PC-3 (cell line): Measurements from ENCODE around the gene FOXL3. TPM values are rescaled to one million over a fixed set of nuclear protein-coding genes. Genes with fewer than 3 reads are reported as not detected.

ENCODE experiments used
- ATAC-seq: fragments of 200-7000 bp; cut with Tn5 transposase; 2 replicates; pipeline ENCODE4 v1.9.1; 2020; ENCODE audit warnings: mild to moderate bottlenecking, moderate library complexity
- BruUV-seq: library from RNA; stranded (reverse); fragments of 400-500 nt; replicated peaks from 2 replicates; lab custom pipeline; 2021; lab: Mats Ljungman, UMichigan
- CTCF ChIA-PET: fragments of 300-600 bp; sonication (Branson Sonifier 250); formaldehyde crosslinking; loops from one replicate; lab custom pipeline; 2022; ENCODE audit warnings: antibody characterized with exemption; lab: Charles Lee
- POLR2A ChIA-PET: fragments of 300-600 bp; sonication (Branson Sonifier 250); formaldehyde crosslinking; loops from one replicate; lab custom pipeline; 2022; ENCODE audit warnings: antibody characterized with exemption; ENCODE audit not compliant: unreplicated experiment; lab: Charles Lee
- DNase-seq: peaks from one replicate; pipeline ENCODE4 v3.0.0-alpha.2; 2015
- H2AFZ ChIP-seq: fragments of 300-600 bp; sonication (generic); 2 replicates; pipeline ENCODE4 v1.6.0; 2016; ENCODE audit warnings: antibody characterized with exemption, low read length
- H3F3A ChIP-seq: fragments of 300-600 bp; sonication (generic); one replicate; pipeline ENCODE4 v1.6.0; 2017; ENCODE audit warnings: antibody characterized with exemption, low read length, control low read depth, mild to moderate bottlenecking; ENCODE audit not compliant: unreplicated experiment
- H3K27ac ChIP-seq: fragments of 300-600 bp; sonication (generic); 2 replicates; pipeline ENCODE4 v1.5.1; 2016; ENCODE audit warnings: mild to moderate bottlenecking, low read length
- H3K27me3 ChIP-seq: fragments of 300-600 bp; sonication (generic); 2 replicates; pipeline ENCODE4 v1.6.1; 2016; ENCODE audit warnings: low read length, mixed read lengths
- H3K36me3 ChIP-seq: fragments of 300-600 bp; sonication (generic); 2 replicates; pipeline ENCODE4 v1.6.1; 2016; ENCODE audit warnings: low read depth, mixed run types, low read length, mixed read lengths
- H3K4me1 ChIP-seq: fragments of 300-600 bp; sonication (generic); 2 replicates; pipeline ENCODE4 v1.5.1; 2016; ENCODE audit warnings: low read length; ENCODE audit not compliant: insufficient read depth
- H3K4me2 ChIP-seq: fragments of 300-600 bp; sonication (generic); 2 replicates; pipeline ENCODE4 v1.6.0; 2016; ENCODE audit warnings: low read length
- H3K4me3 ChIP-seq: fragments of 300-600 bp; sonication (generic); 2 replicates; pipeline ENCODE4 v1.5.1; 2016; ENCODE audit warnings: mild to moderate bottlenecking, low read length, mixed read lengths
- H3K79me2 ChIP-seq: fragments of 300-600 bp; sonication (generic); 2 replicates; pipeline ENCODE4 v1.6.1; 2017; ENCODE audit warnings: low read length, mixed read lengths
- H3K9ac ChIP-seq: fragments of 300-600 bp; sonication (generic); 2 replicates; pipeline ENCODE4 v1.6.0; 2016; ENCODE audit warnings: mild to moderate bottlenecking, low read length
- H3K9me2 ChIP-seq: fragments of 300-600 bp; sonication (generic); replicated peaks from 2 replicates; pipeline ENCODE4 v1.6.1; 2016; ENCODE audit warnings: mixed run types, low read length, mixed read lengths
- H3K9me3 ChIP-seq: fragments of 300-600 bp; sonication (generic); 2 replicates; pipeline ENCODE4 v1.6.1; 2016; ENCODE audit warnings: low read length, mixed read lengths
- H4K20me1 ChIP-seq: fragments of 300-600 bp; sonication (generic); 2 replicates; pipeline ENCODE4 v1.6.1; 2016; ENCODE audit warnings: low read length, mixed read lengths
- EZH2 ChIP-seq: fragments of 300-600 bp; sonication (generic); IDR thresholded peaks from one replicate; pipeline ENCODE4 v1.6.1; 2017; ENCODE audit warnings: antibody characterized with exemption, mild to moderate bottlenecking, low read length; ENCODE audit not compliant: unreplicated experiment
- EZH2phosphoT487 ChIP-seq: fragments of 300-600 bp; sonication (generic); IDR thresholded peaks from 2 replicates; pipeline ENCODE4 v1.6.1; 2018; ENCODE audit warnings: mild to moderate bottlenecking, antibody characterized with exemption, low read length, borderline replicate concordance
- intact Hi-C: fragments of 100-400 bp; cut with micrococcal nuclease; formaldehyde crosslinking; loops from 2 replicates; pipeline ENCODE4 v1.9.0; 2023
- total RNA-seq: library from RNA; depleted of rRNA; stranded (reverse); fragments of >200 nt; gene quantifications from 2 replicates; pipeline ENCODE4 v1.2.3, GENCODE V29; 2014
- TF ChIP-seq, protein P1 (sequence below): fragments of 300-600 bp; sonication (generic); conservative IDR thresholded peaks from 2 replicates; pipeline ENCODE4 v1.5.1; 2017; ENCODE audit warnings: antibody characterized with exemption, low read depth, mild to moderate bottlenecking, low read length

The FOXL3 gene
- total RNA-seq, 1 experiment from 2014 or later: not detected

GRCh38 chr7:253581-254336, 36.2 kb upstream of the FOXL3 start:
- H3K9me3 ChIP-seq: no peaks in the 10 kb centered on the region
- H3K4me2 ChIP-seq: no peak overlapping the region
- H2AFZ ChIP-seq: no peak overlapping the region
- TF ChIP-seq, protein P1, sequence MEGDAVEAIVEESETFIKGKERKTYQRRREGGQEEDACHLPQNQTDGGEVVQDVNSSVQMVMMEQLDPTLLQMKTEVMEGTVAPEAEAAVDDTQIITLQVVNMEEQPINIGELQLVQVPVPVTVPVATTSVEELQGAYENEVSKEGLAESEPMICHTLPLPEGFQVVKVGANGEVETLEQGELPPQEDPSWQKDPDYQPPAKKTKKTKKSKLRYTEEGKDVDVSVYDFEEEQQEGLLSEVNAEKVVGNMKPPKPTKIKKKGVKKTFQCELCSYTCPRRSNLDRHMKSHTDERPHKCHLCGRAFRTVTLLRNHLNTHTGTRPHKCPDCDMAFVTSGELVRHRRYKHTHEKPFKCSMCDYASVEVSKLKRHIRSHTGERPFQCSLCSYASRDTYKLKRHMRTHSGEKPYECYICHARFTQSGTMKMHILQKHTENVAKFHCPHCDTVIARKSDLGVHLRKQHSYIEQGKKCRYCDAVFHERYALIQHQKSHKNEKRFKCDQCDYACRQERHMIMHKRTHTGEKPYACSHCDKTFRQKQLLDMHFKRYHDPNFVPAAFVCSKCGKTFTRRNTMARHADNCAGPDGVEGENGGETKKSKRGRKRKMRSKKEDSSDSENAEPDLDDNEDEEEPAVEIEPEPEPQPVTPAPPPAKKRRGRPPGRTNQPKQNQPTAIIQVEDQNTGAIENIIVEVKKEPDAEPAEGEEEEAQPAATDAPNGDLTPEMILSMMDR: no peak
- TF ChIP-seq EZH2phosphoT487 (no peak), EZH2 (no peak)
- H3K36me3 ChIP-seq: peaks cover 11% of the 10 kb centered on the region
- H3K79me2 ChIP-seq: no peaks in the 10 kb centered on the region
- no peaks in the 10 kb centered on the region for H4K20me1 ChIP-seq
- H3K9me2 ChIP-seq: no peaks in the 10 kb centered on the region
- ChIA-PET POLR2A (no interaction called here), CTCF (no interaction called here)
- intact Hi-C loops: no loop called here
- DNase-seq (no peak), ATAC-seq (no peak)
- no peaks in the 10 kb centered on the region for H3K27me3 ChIP-seq
- H3K4me3 ChIP-seq: no peak overlapping the region
- H3K9ac ChIP-seq: no peak overlapping the region
- no TSS peak for BruUV-seq
- H3F3A ChIP-seq: no peaks in the 10 kb centered on the region
- no peaks in the 10 kb centered on the region for H3K4me1 ChIP-seq
- no peak overlapping the region for H3K27ac ChIP-seq

GRCh38 chr7:254337-255037, 35.5 kb upstream of the FOXL3 start:
- ATAC-seq: no peak
- BruUV-seq: no TSS peak
- CTCF ChIA-PET: no interaction called here

More at GRCh38 chr7:254337-255037, 35.5 kb upstream of the FOXL3 start:
- POLR2A ChIA-PET: no interaction called here
- H3K4me3 ChIP-seq: no peak overlapping the region
- no peaks in the 10 kb centered on the region for H3K4me1 ChIP-seq
- H3F3A ChIP-seq: no peaks in the 10 kb centered on the region
- H3K9me3 ChIP-seq: no peaks in the 10 kb centered on the region
- H3K36me3 ChIP-seq: peaks cover 17% of the 10 kb centered on the region
- H4K20me1 ChIP-seq: no peaks in the 10 kb centered on the region
- H3K27me3 ChIP-seq: no peaks in the 10 kb centered on the region
- no peak overlapping the region for H2AFZ ChIP-seq
- no peak overlapping the region for H3K27ac ChIP-seq
- no peak overlapping the region for H3K9ac ChIP-seq
- DNase-seq: no peak
- TF ChIP-seq EZH2 (no peak), EZH2phosphoT487 (no peak)
- TF ChIP-seq, protein P1: no peak
- intact Hi-C loops: no loop called here
- no peak overlapping the region for H3K4me2 ChIP-seq
- H3K79me2 ChIP-seq: no peaks in the 10 kb centered on the region
- H3K9me2 ChIP-seq: no peaks in the 10 kb centered on the region
